Activated CD4-positive, alpha-beta T cell treated with anti-CD3 and anti-CD28 coated beads for 1 hour (primary cell): ENCODE data around the gene ZMYND8.
"Not testable (repeated sequence)": the region's sequence is repeated elsewhere in the genome, so short reads cannot be mapped to it uniquely, and the experiment has no call there.

Source experiments
- DNase-seq: peaks from one replicate; pipeline ENCODE4 v3.0.0-alpha.2; 2020

ZMYND8 gene

GRCh38 chr20:47263080-47263464, 93.4 kb downstream of the ZMYND8 start:
- DNase-seq = no peak

- DNase-seq = no peak
Observed at GRCh38 chr20:47262365-47263013, 94.0 kb downstream of the ZMYND8 start.

DNA sequence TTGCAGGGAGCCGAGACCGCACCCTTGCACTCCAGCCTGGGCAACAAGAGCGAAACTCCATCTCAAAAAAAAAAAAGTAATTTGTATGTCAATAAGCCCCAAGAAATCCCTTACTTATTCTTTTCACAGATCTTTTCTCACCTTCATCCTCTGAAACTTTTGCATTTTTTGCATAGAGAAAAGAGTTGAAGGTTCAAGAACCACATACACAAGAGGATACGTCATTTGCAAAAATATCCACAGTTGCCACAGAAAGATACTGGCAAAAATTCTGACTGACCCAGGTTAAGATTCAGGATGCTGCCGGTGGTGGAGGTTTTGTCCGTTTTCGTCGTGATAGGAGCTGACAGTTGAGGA, 94.5 kb downstream of the ZMYND8 start:
- no peak for DNase-seq

- DNase-seq = not testable (repeated sequence)
Observed at GRCh38 chr20:47261161-47261774, 95.2 kb downstream of the ZMYND8 start.

- not testable (repeated sequence) for DNase-seq
Observed at GRCh38 chr20:47260540-47261126, 95.9 kb downstream of the ZMYND8 start.

GRCh38 chr20:47258745-47259695, 97.5 kb downstream of the ZMYND8 start:
- DNase-seq = no peak

GRCh38 chr20:47257771-47258170, 98.7 kb downstream of the ZMYND8 start:
- no peak for DNase-seq

DNA sequence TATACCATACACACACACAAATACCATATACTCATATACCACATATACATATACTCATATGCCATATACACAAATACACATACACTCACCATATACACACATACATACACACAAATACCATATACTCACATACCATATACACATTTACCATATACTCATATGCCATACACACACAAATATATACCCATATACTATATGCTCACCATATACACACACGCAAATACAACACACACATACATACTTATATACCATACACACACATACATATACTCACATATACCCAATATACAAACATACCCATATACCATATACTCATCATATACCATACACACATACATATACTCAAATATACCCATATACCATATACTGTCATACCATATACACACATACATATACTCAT, 99.2 kb downstream of the ZMYND8 start:
- DNase-seq = no peak

GRCh38 chr20:47256668-47257236, 99.7 kb downstream of the ZMYND8 start:
- no peak for DNase-seq

GRCh38 chr20:47253872-47254271, 102.6 kb downstream of the ZMYND8 start:
- DNase-seq = no peak

GRCh38 chr20:47252879-47253307, 103.6 kb downstream of the ZMYND8 start:
- DNase-seq = no peak

- no peak for DNase-seq
Observed at GRCh38 chr20:47251154-47252020, 105.1 kb downstream of the ZMYND8 start.

GRCh38 chr20:47250360-47250759, 106.1 kb downstream of the ZMYND8 start:
- no peak for DNase-seq

DNA sequence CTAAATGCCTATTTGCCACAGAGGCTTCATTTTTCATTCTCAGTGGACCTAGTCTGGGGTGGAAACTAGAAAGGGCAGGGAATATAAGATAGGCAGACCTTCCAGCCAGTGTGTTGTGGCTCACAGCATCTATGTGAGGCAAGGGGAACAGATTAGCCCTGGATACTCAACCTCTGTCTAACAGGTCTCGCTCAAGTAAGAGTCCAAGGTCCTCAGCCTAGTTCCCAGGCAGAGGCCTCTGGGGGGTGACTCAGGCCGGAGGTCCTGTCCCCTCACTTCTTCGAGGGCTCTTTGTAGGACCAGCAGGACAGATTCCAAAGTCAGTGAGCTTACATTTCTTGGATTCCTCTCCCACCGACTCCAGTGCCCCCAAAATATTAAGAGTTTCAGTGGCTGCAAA, 106.6 kb downstream of the ZMYND8 start:
- no peak for DNase-seq

DNA sequence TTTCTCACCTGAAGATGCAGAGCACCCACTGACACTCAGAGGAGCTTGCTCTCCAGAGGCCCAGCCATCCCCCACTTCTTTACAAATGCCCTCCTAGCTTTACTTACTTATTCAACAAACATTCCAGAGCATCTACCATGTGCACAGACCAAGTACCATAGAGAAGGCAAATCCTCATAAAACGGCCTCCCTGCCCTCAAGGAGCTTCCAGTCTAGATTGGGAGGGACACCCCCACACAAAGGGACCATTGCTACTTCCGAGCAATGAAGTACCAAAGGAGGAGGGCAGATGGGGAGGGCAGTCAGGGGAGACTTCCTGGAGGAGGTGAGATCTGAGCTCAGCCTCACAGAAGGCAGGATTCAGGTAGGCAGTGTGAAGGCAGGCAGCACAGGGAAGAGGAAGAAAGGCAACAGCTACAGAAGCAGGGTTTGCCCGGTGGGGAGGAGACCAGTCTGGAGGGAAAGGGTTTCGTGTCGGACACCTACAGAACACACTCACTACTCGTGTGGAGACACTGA, 108.0 kb downstream of the ZMYND8 start:
- DNase-seq = no peak

DNA sequence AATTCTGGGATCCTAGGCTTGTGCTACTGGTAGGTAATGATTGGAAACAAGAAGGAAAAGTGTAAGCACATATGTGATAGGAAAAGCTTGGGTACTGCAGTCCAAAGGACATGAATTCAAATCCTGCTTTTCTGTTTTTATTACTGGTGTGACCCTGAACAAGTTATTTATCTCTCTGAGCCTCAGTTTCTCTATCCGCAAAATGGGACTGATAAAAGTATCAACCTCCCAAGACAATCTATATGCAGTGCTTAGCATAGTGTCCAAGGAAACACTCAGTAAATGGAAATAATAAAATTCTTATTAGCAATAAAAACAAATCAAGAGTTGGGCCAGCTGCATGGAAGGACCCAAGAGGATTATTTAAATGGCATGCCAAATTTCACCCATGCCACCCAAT, 108.5 kb downstream of the ZMYND8 start:
- no peak for DNase-seq

DNA sequence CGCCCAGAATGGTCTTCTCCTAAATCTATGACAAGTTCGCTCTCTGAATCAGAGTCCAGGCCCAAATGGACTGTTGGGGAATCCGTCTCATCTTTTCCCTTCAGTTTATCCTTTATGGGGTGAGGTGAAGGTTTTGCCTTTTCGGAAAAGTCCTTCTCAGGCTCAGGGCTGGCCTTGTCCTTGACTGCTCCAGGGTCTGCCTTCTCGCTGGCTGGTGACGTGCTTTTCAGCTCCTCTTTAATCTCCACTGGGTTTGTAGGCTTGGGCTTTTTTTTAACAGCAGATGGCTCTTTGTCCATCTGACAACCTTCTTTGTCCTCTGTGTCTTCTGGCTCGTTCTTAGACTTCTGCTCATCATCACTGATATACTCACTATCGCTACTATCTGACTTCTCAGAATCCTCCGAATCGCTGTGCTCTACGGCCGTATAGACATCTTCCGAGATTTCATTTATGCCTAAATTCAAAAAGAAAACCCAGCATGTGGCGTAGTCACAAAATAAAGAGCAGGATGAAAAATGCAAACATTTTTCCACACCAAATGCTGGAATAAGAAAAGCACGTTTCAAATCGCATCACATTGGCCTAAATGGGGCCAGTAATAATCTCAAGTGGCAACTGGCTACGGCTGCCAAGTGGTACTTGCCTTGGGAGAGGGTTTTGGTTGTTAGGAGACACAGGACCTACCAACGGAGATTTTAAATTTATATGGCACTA, 110.3 kb downstream of the ZMYND8 start:
- DNase-seq = no peak

DNA sequence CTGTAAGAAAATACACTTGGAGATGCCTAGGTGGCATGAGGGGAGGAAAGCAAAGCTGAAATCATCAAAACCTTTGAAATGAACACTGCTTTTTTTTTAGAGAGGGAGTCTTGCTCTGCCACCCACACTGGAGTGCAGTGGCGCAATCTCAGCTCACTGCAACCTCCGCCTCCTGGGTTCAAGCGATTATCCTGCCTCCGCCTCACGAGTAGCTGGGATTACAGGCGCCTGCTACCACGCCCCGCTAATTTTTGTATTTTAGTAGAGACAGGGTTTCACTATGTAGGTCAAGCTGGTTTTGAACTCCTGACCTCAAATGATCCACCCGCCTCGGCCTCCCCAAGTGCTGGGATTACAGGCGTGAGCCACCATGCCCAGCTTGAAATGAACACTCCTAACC, 111.3 kb downstream of the ZMYND8 start:
- DNase-seq = not testable (repeated sequence)

DNA sequence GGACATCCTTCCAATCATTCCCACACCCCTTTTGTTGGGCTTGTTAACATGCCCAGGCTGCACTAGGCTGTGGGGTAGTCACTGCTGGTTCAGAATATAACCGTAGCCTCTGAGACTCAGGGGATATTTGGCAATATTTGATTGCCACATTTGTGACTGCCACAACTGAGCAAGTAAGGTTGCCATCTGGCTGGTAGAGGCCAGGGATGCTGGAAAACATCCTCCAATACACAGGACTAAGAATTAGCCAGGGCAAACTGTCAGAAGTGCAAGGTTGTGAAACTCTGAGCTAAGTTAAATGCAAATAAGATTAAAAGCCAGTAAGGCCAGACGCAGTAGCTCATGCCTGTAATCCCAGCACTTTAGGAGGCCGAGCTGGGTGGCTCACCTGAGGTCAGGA, 112.0 kb downstream of the ZMYND8 start:
- no peak for DNase-seq

DNA sequence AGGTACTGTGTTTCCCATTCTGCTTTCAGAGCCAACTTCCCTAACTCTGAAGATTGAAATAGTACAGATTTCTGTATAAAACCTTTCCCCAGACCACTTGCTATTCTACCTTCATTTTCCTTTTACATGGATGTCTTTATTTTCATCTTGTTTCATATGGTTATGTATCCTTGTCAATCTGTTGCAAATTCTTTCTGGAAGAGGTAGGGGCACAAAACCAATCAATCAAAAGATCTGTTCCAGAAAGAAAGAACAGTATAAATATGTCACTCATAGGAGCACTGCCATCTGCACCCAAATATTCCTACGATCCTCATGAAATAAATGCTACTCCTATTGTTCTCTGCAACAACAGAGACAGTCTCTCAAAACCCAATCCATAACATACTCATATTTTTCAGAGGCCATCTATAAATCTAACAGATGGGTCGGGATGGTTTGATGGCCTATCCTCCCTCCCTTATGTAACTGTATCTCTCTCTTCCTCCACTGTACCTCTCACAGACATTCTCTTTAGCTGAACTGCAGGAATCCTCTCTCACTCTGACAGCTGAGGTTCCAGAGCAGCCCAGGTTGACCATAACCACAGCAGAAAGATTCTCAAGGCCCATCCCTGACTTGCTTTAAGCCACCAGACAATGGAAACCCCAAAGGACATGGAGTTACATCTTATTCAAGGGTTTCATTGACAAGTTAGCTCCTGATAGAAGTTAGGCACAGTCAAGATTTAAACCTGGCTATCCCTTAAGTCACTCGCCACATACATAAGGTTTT, 112.8 kb downstream of the ZMYND8 start:
- no peak for DNase-seq
